Thoracic aorta (tissue), 2 donors: ENCODE measurements around the gene PTPRN2. TPM values are rescaled to one million over a fixed set of nuclear protein-coding genes. Genes with fewer than 3 reads are reported as not detected.

Experiments
- ATAC-seq: fragments of 150-250 bp; one replicate; pipeline ENCODE4 v1.8.0; 2017; ENCODE audit warnings: low read depth; ENCODE audit not compliant: insufficient number of reproducible peaks, low FRiP score
- DNase-seq: peaks from one replicate; pipeline ENCODE4 v3.0.0-alpha.2; 2020; ENCODE audit warnings: low spot score
- H3K27ac ChIP-seq, 2 donors: fragments of 200-600 bp; sonication (generic); 1 replicate in 1 of 2; 2 replicates in 1 of 2; pipeline ENCODE4 v1.5.1; 2016; ENCODE audit warnings: mild to moderate bottlenecking in 2 of 2, moderate library complexity in 2 of 2
- H3K27me3 ChIP-seq: fragments of 200-600 bp; sonication (generic); replicated peaks from 2 replicates; pipeline ENCODE4 v1.6.0; 2016; ENCODE audit warnings: mild to moderate bottlenecking; ENCODE audit not compliant: insufficient read depth
- H3K36me3 ChIP-seq: fragments of 200-600 bp; sonication (generic); one replicate; pipeline ENCODE4 v1.5.1; 2016
- H3K4me1 ChIP-seq, 2 donors: fragments of 200-600 bp; sonication (generic); 1 replicate in 1 of 2; 2 replicates in 1 of 2; pipeline versions ENCODE4 v1.5.1 to v1.6.0; 2016; ENCODE audit warnings: low read depth in 2 of 2, mild to moderate bottlenecking in 1 of 2; ENCODE audit not compliant: control insufficient read depth in 1 of 2
- H3K4me3 ChIP-seq: fragments of 200-600 bp; sonication (generic); 2 replicates; pipeline ENCODE4 v1.5.1; 2016; ENCODE audit warnings: mild to moderate bottlenecking
- H3K9me3 ChIP-seq: fragments of 200-600 bp; sonication (generic); 2 replicates; pipeline ENCODE4 v1.5.1; 2016
- total RNA-seq, 2 donors: library from RNA; depleted of rRNA; stranded (reverse); fragments of >200 nt; gene quantifications; one replicate each; pipeline versions ENCODE4 v1.1.0 to v1.2.3, GENCODE V29; 2016
- TF ChIP-seq, protein P1 (sequence below): fragments of 200-600 bp; sonication (generic); IDR thresholded peaks from one replicate; pipeline ENCODE4 v1.5.1; 2019; ENCODE audit warnings: antibody characterized with exemption

The PTPRN2 gene
- total RNA-seq, 2 donors from 2014 or later, result 2.2 to 3.1 TPM

DNA sequence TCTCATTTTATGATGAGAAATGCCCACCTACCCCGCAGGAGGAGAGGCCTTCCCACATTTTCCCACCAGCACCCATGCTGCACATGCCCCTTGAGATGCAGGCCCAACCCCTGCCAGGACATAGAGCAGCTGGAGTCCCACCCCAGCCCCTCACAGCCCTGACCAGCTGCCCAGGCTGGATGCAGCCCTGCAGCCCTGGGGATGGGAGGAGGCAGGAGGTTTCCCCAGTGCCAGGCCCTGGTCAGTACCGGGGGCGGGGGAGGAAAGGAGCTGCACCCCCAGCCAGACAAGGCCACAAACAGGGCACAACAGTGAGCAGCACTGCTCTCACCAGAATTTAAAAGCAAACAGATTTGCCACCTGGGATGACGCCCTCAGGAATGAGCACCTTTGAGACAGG lies 196.1 kb downstream of the PTPRN2 start:
- Histone ChIP-seq H3K27ac (no peak overlapping the region), H3K9me3 (no peaks in the 10 kb centered on the region), H3K27me3 (no peaks in the 10 kb centered on the region), H3K36me3 (no peaks in the 10 kb centered on the region), H3K4me3 (no peak overlapping the region), H3K4me1 (no peaks in the 10 kb centered on the region)
- TF ChIP-seq, protein P1, sequence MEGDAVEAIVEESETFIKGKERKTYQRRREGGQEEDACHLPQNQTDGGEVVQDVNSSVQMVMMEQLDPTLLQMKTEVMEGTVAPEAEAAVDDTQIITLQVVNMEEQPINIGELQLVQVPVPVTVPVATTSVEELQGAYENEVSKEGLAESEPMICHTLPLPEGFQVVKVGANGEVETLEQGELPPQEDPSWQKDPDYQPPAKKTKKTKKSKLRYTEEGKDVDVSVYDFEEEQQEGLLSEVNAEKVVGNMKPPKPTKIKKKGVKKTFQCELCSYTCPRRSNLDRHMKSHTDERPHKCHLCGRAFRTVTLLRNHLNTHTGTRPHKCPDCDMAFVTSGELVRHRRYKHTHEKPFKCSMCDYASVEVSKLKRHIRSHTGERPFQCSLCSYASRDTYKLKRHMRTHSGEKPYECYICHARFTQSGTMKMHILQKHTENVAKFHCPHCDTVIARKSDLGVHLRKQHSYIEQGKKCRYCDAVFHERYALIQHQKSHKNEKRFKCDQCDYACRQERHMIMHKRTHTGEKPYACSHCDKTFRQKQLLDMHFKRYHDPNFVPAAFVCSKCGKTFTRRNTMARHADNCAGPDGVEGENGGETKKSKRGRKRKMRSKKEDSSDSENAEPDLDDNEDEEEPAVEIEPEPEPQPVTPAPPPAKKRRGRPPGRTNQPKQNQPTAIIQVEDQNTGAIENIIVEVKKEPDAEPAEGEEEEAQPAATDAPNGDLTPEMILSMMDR, result no peak
- ATAC-seq, result no peak
- no peak for DNase-seq

GRCh38 chr7:158391141-158391540 lies 196.5 kb downstream of the PTPRN2 start:
- H3K4me3 ChIP-seq, result no peak overlapping the region
- no peaks in the 10 kb centered on the region for H3K9me3 ChIP-seq
- H3K4me1 ChIP-seq, result no peaks in the 10 kb centered on the region
- TF ChIP-seq, protein P1, result no peak
- H3K36me3 ChIP-seq, result no peaks in the 10 kb centered on the region
- DNase-seq (no peak), ATAC-seq (no peak)
- H3K27me3 ChIP-seq, result no peaks in the 10 kb centered on the region
- H3K27ac ChIP-seq, result no peak overlapping the region

DNA sequence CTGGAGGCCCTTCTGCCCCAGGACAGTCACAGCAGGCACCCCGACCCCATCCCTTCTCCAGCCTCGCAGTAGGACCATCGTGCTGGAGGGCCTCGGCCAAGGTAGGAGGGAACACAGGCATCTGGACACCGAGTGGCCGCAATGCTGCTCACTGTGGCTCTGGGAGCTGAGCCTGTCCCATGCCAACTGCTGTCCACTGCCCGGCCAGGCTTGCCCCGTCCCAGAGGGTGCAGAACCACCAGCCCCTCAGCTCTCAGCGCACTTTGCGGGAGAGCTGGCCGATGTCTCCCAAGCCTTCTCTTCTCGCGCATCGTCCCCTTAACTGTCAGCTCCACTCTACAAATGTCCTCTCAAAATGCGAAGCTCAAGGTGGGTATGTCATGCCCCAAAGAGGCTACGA lies 197.2 kb downstream of the PTPRN2 start:
- ATAC-seq (no peak), DNase-seq (no peak)
- Histone ChIP-seq H3K4me1 (no peaks in the 10 kb centered on the region), H3K36me3 (no peaks in the 10 kb centered on the region), H3K9me3 (no peaks in the 10 kb centered on the region), H3K27ac (no peak overlapping the region), H3K27me3 (no peaks in the 10 kb centered on the region), H3K4me3 (no peak overlapping the region)
- TF ChIP-seq, protein P1, result no peak

- H3K27ac ChIP-seq, result no peak overlapping the region
- H3K4me1 ChIP-seq, result no peaks in the 10 kb centered on the region
- TF ChIP-seq, protein P1, result no peak
- H3K9me3 ChIP-seq, result no peaks in the 10 kb centered on the region
- DNase-seq (no peak), ATAC-seq (no peak)
- H3K27me3 ChIP-seq, result no peaks in the 10 kb centered on the region
- no peak overlapping the region for H3K4me3 ChIP-seq
- H3K36me3 ChIP-seq, result no peaks in the 10 kb centered on the region
Observed at GRCh38 chr7:158389514-158390425, 197.9 kb downstream of the PTPRN2 start.

DNA sequence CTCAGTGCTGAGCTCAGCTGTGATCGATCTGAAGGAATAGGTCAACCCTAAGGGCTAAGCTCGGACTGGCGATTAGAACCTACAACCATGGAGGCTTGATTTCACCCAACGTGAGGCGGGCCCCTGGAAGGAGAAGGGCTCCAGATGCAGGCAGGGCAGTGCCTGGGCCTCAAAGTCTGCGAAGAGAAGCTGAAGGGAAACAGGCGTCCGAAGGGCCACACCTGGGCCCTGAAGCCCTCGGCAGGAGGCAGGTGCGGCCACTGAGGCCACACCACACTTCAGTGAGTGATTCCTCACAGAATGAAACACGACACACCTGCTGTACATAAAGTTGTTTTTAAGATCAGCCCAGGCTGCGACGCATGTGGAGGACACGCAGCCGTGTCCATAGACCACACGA lies 198.7 kb downstream of the PTPRN2 start:
- TF ChIP-seq, protein P1, result no peak
- Histone ChIP-seq H3K4me3 (no peak overlapping the region), H3K27me3 (no peaks in the 10 kb centered on the region)

More for the DNA sequence above, 198.7 kb downstream of the PTPRN2 start:
- DNase-seq (no peak), ATAC-seq (no peak)
- Histone ChIP-seq H3K4me1 (no peaks in the 10 kb centered on the region), H3K9me3 (no peaks in the 10 kb centered on the region), H3K36me3 (no peaks in the 10 kb centered on the region), H3K27ac (no peak overlapping the region)
